ENCODE measurements around the gene THUMPD2. TPM values are rescaled to one million over a fixed set of nuclear protein-coding genes. Genes with fewer than 3 reads are reported as not detected.
"Not testable (repeated sequence)": the region's sequence is repeated elsewhere in the genome, so short reads cannot be mapped to it uniquely, and the experiment has no call there.

THUMPD2 gene
- total RNA-seq, 1 experiment from 2014 or later = 16.5 TPM

DNA sequence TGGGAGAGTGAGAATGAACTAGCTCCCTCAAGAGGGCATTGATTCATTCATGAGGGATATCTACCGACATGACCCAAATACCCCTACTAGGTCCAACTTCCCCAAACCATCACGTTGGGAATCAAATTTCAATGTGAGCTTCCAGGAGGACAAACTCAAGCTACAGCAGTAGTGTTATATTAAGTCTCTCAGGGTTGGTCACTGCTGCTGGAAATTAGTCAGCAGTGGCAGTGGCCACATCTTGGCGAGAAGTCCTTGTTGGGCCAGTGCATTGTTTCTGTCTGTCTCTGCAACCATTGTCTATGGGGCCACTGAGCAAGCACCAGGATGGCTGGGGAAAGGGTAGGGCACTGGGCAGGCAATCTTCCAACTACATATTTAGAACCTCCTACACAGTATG is 47.5 kb downstream of the THUMPD2 start:
- Histone ChIP-seq H3K9me3 (ENCODE audit: low read length) (no peaks in the 10 kb centered on the region), H3K4me1 (ENCODE audit: low read length) (no peaks in the 10 kb centered on the region), H2AFZ (ENCODE audit: low read length) (no peak overlapping the region), H3K27me3 (ENCODE audit: low read length) (no peaks in the 10 kb centered on the region), H3K9ac (ENCODE audit: low read length) (no peak overlapping the region), H3K36me3 (ENCODE audit: insufficient read depth, low read length) (peaks cover 14% of the 10 kb centered on the region; the same call in 1 of the 2 replicates), H4K20me1 (ENCODE audit: insufficient read depth, low read depth, low read length) (peaks cover 4% of the 10 kb centered on the region), H3K9me2 (replicated peaks; ENCODE audit: insufficient read depth, low read length) (no peaks in the 10 kb centered on the region), H3K4me3 (ENCODE audit: low read length) (no peak overlapping the region), H3K27ac (ENCODE audit: low read length) (no peak overlapping the region), H3K79me2 (ENCODE audit: low read length) (peaks cover 2% of the 10 kb centered on the region; the same call in 1 of the 2 replicates), H3K4me2 (ENCODE audit: low read depth, low read length, poor library complexity, severe bottlenecking) (no peak overlapping the region)
- DNase-seq = no peak

DNA sequence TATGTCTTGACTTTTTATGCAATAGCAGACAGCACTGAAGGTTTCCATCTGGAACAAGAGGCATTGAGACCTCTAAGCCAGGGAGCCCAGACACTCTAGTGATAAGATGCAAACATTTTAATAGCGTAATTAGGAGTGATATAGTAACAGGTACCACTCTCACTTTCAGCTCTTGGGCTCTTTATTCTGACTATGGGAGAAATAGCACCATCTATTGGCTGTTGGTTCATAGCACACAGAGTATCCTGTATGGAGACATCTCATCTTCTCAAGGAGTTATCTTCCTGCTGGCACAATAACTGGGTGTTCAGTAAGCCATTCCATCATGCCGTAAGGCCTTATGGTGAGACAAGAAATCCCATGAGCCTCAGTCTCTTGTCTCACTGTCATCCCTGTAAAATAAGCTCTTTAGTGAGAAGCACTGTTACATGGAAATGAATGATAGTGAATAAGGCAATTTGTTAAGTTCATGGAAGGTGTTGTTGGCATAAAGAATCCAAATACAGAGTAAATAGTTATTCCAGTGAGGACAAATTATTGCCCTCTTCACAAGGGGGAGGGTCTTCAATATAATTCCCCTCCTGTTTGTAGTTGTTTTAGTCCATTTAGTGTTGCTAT is 48.3 kb downstream of the THUMPD2 start:
- H3K27ac ChIP-seq (ENCODE audit: low read length) = no peak overlapping the region
- H3K9me2 ChIP-seq (replicated peaks; ENCODE audit: insufficient read depth, low read length) = no peaks in the 10 kb centered on the region
- peaks cover 4% of the 10 kb centered on the region for H4K20me1 ChIP-seq (ENCODE audit: insufficient read depth, low read depth, low read length)
- no peak overlapping the region for H3K4me2 ChIP-seq (ENCODE audit: low read depth, low read length, poor library complexity, severe bottlenecking)
- H3K36me3 ChIP-seq (ENCODE audit: insufficient read depth, low read length) = peaks cover 6% of the 10 kb centered on the region; the same call in 1 of the 2 replicates
- H3K79me2 ChIP-seq (ENCODE audit: low read length) = no peaks in the 10 kb centered on the region
- H3K9me3 ChIP-seq (ENCODE audit: low read length) = no peaks in the 10 kb centered on the region
- peak; percentile 78 for DNase-seq
- H2AFZ ChIP-seq (ENCODE audit: low read length) = no peak overlapping the region
- H3K27me3 ChIP-seq (ENCODE audit: low read length) = no peaks in the 10 kb centered on the region
- no peak overlapping the region for H3K4me3 ChIP-seq (ENCODE audit: low read length)
- no peak overlapping the region for H3K9ac ChIP-seq (ENCODE audit: low read length)
- H3K4me1 ChIP-seq (ENCODE audit: low read length) = no peaks in the 10 kb centered on the region

DNA sequence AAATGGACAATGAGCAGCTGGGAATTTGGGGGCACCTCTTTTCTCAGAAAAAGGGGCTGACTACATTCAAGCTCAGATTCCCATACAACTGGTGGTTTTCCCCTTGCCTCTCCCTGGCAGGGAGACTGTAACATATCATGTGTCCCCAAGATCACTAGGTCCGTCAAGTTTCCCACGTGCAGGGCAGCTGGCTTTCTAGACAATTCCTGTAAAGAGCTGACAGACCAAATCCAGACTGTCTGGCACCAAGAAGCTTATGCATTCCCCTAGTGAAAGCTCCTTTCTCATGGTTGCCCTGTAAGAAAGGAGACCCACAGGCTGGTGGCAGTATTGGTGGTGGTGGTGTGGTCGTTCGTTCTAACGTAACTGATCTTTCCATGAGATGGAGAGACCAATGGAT is 48.8 kb downstream of the THUMPD2 start:
- Histone ChIP-seq H4K20me1 (ENCODE audit: insufficient read depth, low read depth, low read length) (no peaks in the 10 kb centered on the region; the same call in 1 of the 2 replicates), H3K9me2 (replicated peaks; ENCODE audit: insufficient read depth, low read length) (no peaks in the 10 kb centered on the region), H2AFZ (ENCODE audit: low read length) (no peak overlapping the region), H3K4me3 (ENCODE audit: low read length) (no peak overlapping the region), H3K27me3 (ENCODE audit: low read length) (no peaks in the 10 kb centered on the region), H3K4me1 (ENCODE audit: low read length) (no peaks in the 10 kb centered on the region), H3K27ac (ENCODE audit: low read length) (no peak overlapping the region), H3K36me3 (ENCODE audit: insufficient read depth, low read length) (peaks cover 1% of the 10 kb centered on the region; the same call in 1 of the 2 replicates), H3K4me2 (ENCODE audit: low read depth, low read length, poor library complexity, severe bottlenecking) (no peak overlapping the region), H3K79me2 (ENCODE audit: low read length) (no peaks in the 10 kb centered on the region), H3K9ac (ENCODE audit: low read length) (no peak overlapping the region), H3K9me3 (ENCODE audit: low read length) (no peaks in the 10 kb centered on the region)
- no peak for DNase-seq

DNA sequence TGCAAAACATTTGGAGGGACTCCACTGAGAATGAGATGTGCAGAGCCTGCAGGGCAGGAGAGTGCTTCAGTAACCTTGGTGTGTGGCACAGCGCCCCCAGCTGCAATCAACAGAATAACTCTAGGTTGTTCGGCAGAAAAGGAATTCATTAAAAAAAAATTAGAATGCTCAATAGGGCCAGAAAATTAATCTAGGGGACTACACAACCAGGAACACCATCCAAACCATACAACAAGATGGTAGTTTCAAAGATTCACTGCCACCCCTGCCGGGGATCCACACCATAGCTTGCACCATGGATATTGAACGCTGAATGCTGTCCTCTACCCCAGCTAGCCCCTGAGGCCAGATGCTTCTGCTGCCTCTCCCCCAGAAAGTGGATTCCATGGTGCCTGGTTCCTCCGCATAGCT is 50.1 kb downstream of the THUMPD2 start:
- Histone ChIP-seq H4K20me1 (ENCODE audit: insufficient read depth, low read depth, low read length) (no peaks in the 10 kb centered on the region), H3K27me3 (ENCODE audit: low read length) (no peaks in the 10 kb centered on the region), H3K9me3 (ENCODE audit: low read length) (no peaks in the 10 kb centered on the region), H3K36me3 (ENCODE audit: insufficient read depth, low read length) (no peaks in the 10 kb centered on the region), H3K4me3 (ENCODE audit: low read length) (no peak overlapping the region), H3K4me1 (ENCODE audit: low read length) (no peaks in the 10 kb centered on the region), H3K27ac (ENCODE audit: low read length) (no peak overlapping the region), H3K79me2 (ENCODE audit: low read length) (no peaks in the 10 kb centered on the region), H3K4me2 (ENCODE audit: low read depth, low read length, poor library complexity, severe bottlenecking) (no peak overlapping the region), H3K9me2 (replicated peaks; ENCODE audit: insufficient read depth, low read length) (no peaks in the 10 kb centered on the region), H3K9ac (ENCODE audit: low read length) (no peak overlapping the region), H2AFZ (ENCODE audit: low read length) (no peak overlapping the region)
- peak; percentile 85 for DNase-seq

DNA sequence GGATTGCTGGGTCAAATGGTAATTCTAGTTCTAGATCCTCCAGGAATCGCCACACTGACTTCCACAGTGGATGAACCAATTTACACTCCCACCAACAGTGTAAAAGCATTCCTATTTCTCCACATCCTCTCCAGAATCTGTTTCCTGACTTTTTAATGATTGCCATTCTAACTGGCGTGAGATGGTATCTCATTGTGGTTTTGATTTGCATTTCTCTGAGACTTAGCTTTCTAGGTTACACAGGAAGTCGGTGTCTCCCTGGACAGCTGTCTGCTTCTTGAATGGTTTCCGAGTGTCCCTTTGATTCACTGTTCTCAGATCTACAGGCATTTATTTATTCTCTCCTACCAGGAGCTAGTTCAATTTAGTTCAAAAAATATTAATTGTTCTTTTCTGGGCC is 51.0 kb downstream of the THUMPD2 start:
- H3K9me3 ChIP-seq (ENCODE audit: low read length); H4K20me1 ChIP-seq (ENCODE audit: insufficient read depth, low read depth, low read length); H3K79me2 ChIP-seq (ENCODE audit: low read length); H3K9me2 ChIP-seq (replicated peaks; ENCODE audit: insufficient read depth, low read length); H3K4me3 ChIP-seq (ENCODE audit: low read length); DNase-seq; H2AFZ ChIP-seq (ENCODE audit: low read length); H3K4me1 ChIP-seq (ENCODE audit: low read length); H3K9ac ChIP-seq (ENCODE audit: low read length); H3K27ac ChIP-seq (ENCODE audit: low read length); H3K27me3 ChIP-seq (ENCODE audit: low read length); H3K36me3 ChIP-seq (ENCODE audit: insufficient read depth, low read length); H3K4me2 ChIP-seq (ENCODE audit: low read depth, low read length, poor library complexity, severe bottlenecking): not testable (repeated sequence)

DNA sequence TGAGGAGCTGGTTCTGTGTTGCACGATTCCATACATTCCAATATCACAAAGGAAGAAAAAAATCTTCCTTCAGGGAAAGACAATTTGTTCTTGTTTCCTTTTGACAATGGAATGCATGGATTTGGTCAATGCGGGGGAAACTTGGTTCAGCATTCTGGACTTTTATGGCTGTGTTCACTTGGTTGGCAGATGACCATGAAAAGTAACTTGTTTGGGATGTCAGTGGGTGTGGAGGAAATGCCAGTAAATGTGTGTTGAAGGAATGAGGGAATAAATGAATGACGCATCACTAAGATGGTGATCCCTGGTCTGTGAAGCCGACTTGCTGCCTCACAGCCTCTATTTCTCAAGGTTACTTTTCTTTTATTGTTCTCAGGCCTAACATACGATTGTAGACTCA is 53.7 kb downstream of the THUMPD2 start:
- Histone ChIP-seq H3K27me3 (ENCODE audit: low read length) (no peaks in the 10 kb centered on the region; the same call in 1 of the 2 replicates), H3K9ac (ENCODE audit: low read length) (no peak overlapping the region), H3K4me1 (ENCODE audit: low read length) (no peaks in the 10 kb centered on the region), H3K4me2 (ENCODE audit: low read depth, low read length, poor library complexity, severe bottlenecking) (no peak overlapping the region), H3K9me2 (replicated peaks; ENCODE audit: insufficient read depth, low read length) (no peaks in the 10 kb centered on the region), H3K9me3 (ENCODE audit: low read length) (no peaks in the 10 kb centered on the region), H4K20me1 (ENCODE audit: insufficient read depth, low read depth, low read length) (no peaks in the 10 kb centered on the region), H3K4me3 (ENCODE audit: low read length) (no peak overlapping the region), H3K79me2 (ENCODE audit: low read length) (no peaks in the 10 kb centered on the region), H3K27ac (ENCODE audit: low read length) (no peak overlapping the region), H3K36me3 (ENCODE audit: insufficient read depth, low read length) (no peaks in the 10 kb centered on the region), H2AFZ (ENCODE audit: low read length) (no peak overlapping the region)
- DNase-seq = no peak

DNA sequence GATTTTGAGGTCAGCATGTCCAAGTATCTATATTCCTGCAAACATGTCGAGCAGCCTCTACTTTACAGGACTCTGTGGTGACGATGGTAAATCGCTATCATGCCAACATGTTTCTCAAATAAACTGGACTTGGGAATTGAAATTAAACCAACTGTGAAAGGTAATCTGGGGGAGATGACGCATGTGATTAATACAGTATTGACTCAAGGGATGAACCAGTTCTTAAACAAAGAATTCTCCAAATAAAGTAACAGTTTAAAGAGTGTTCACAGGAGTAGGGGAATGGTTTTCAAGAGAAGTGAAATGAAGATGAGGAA is 54.3 kb downstream of the THUMPD2 start:
- Histone ChIP-seq H3K9me2 (replicated peaks; ENCODE audit: insufficient read depth, low read length) (no peaks in the 10 kb centered on the region), H2AFZ (ENCODE audit: low read length) (no peak overlapping the region), H3K27ac (ENCODE audit: low read length) (no peak overlapping the region), H3K9ac (ENCODE audit: low read length) (no peak overlapping the region), H4K20me1 (ENCODE audit: insufficient read depth, low read depth, low read length) (no peaks in the 10 kb centered on the region), H3K4me2 (ENCODE audit: low read depth, low read length, poor library complexity, severe bottlenecking) (no peak overlapping the region), H3K79me2 (ENCODE audit: low read length) (no peaks in the 10 kb centered on the region), H3K27me3 (ENCODE audit: low read length) (no peaks in the 10 kb centered on the region; the same call in 1 of the 2 replicates), H3K9me3 (ENCODE audit: low read length) (no peaks in the 10 kb centered on the region), H3K36me3 (ENCODE audit: insufficient read depth, low read length) (no peaks in the 10 kb centered on the region), H3K4me1 (ENCODE audit: low read length) (no peaks in the 10 kb centered on the region), H3K4me3 (ENCODE audit: low read length) (no peak overlapping the region)
- no peak for DNase-seq

DNA sequence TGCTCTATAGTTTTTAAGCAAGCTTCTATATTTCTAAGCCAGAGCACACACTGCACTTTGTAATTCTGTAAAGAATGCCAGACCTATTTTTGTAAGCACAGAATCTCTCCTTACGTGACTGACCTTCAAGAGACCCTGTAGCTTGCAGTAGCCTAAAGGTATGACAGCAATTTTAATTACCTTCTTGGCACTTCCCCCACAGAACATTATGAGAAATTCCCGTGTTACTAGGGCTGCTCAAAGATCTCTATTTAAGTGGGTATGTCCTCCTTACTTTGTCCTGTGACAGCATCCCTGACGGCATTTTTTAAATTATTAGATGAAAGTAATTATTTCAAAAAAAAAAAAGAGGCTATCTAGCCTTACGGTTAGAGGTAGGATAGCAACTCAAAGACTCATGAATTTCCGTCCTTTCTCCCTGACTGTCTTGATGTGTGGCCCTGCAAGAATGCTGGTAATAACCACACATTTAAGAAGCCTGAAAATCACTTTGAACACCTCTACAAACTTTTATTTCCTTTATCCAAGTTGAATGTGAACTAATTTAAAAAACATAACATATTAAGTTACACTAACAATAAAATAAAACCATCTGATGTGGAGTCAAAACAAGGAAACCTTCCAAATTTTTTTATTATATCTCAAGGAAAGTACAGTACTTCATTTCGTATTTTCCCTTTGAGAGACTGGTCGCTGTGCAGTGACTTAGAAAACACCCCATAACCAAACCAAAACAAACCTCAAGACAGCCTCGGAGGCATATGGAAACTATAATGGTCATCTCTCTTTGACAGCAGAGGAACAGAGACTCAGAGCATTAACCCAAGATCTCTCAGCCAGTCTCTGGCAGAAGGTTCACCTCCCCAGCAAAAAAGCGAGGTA is 54.9 kb downstream of the THUMPD2 start:
- DNase-seq = no peak
- H3K9me2 ChIP-seq (replicated peaks; ENCODE audit: insufficient read depth, low read length) = no peaks in the 10 kb centered on the region
- H3K9ac ChIP-seq (ENCODE audit: low read length) = no peak overlapping the region
- no peaks in the 10 kb centered on the region for H3K4me1 ChIP-seq (ENCODE audit: low read length)
- H3K9me3 ChIP-seq (ENCODE audit: low read length) = no peaks in the 10 kb centered on the region
- no peaks in the 10 kb centered on the region for H3K79me2 ChIP-seq (ENCODE audit: low read length)
- H3K36me3 ChIP-seq (ENCODE audit: insufficient read depth, low read length) = no peaks in the 10 kb centered on the region
- H3K27me3 ChIP-seq (ENCODE audit: low read length) = no peaks in the 10 kb centered on the region; the same call in 1 of the 2 replicates
- no peak overlapping the region for H2AFZ ChIP-seq (ENCODE audit: low read length)
- H3K4me2 ChIP-seq (ENCODE audit: low read depth, low read length, poor library complexity, severe bottlenecking) = no peak overlapping the region
- no peaks in the 10 kb centered on the region for H4K20me1 ChIP-seq (ENCODE audit: insufficient read depth, low read depth, low read length)
- no peak overlapping the region for H3K4me3 ChIP-seq (ENCODE audit: low read length)
- no peak overlapping the region for H3K27ac ChIP-seq (ENCODE audit: low read length)

All from Karpas-422 (cell line).